Mononuclear cell (primary cell): ENCODE results near the gene TAS2R50. TPM values are rescaled to one million over a fixed set of nuclear protein-coding genes. Genes with fewer than 3 reads are reported as not detected.
"Not testable (repeated sequence)": the region's sequence is repeated elsewhere in the genome, so short reads cannot be mapped to it uniquely, and the experiment has no call there.

ENCODE experiments used
- H3K27me3 ChIP-seq: 2 replicates; pipeline ENCODE4 v1.6.0; 2011; ENCODE audit warnings: low read length, control low read depth; ENCODE audit not compliant: insufficient read depth
- H3K4me1 ChIP-seq: 2 replicates; pipeline ENCODE4 v1.5.1; 2011; ENCODE audit warnings: mild to moderate bottlenecking, low read length, control low read depth; ENCODE audit not compliant: insufficient read depth
- H3K4me3 ChIP-seq: 2 replicates; pipeline ENCODE4 v1.5.1; 2011; ENCODE audit warnings: mild to moderate bottlenecking, low read length, moderate library complexity
- H3K9me3 ChIP-seq: 2 replicates; pipeline ENCODE4 v1.5.1; 2011; ENCODE audit warnings: low read depth, mild to moderate bottlenecking, control low read depth, low read length
- total RNA-seq: library from RNA; depleted of rRNA; stranded (reverse); fragments of >200 nt; gene quantifications from one replicate; pipeline ENCODE4 v1.2.3, GENCODE V29; 2012

TAS2R50 gene
- total RNA-seq: 0.31 TPM

- peaks cover 12% of the 10 kb centered on the region for H3K4me1 ChIP-seq
- H3K27me3 ChIP-seq: no peaks in the 10 kb centered on the region
- H3K4me3 ChIP-seq: no peak within 1 kb of the TSS
- no peaks in the 10 kb centered on the region for H3K9me3 ChIP-seq
Measured at GRCh38 chr12:10986812-10987211, at the start of gene TAS2R50. Gene TAS2R50, minus strand, starts transcription at chr12:10986912. Its CDS starts 52 bp downstream, at chr12:10986860.

GRCh38 chr12:11033959-11034358 lies 47.2 kb upstream of the TAS2R50 start:
- not testable (repeated sequence) for H3K27me3 ChIP-seq, H3K4me3 ChIP-seq, H3K4me1 ChIP-seq, H3K9me3 ChIP-seq

GRCh38 chr12:11031307-11031706 lies 44.6 kb upstream of the TAS2R50 start, which contains the start of gene TAS2R31:
Gene TAS2R31, minus strand, starts transcription at chr12:11031407. Its CDS starts 72 bp downstream, at chr12:11031335.
- Histone ChIP-seq H3K27me3 (no peaks in the 10 kb centered on the region), H3K4me3 (no peak within 1 kb of the TSS), H3K4me1 (no peaks in the 10 kb centered on the region), H3K9me3 (no peaks in the 10 kb centered on the region)

GRCh38 chr12:11026118-11026517 lies 39.4 kb upstream of the TAS2R50 start:
- H3K27me3 ChIP-seq: no peaks in the 10 kb centered on the region
- no peaks in the 10 kb centered on the region for H3K9me3 ChIP-seq
- H3K4me3 ChIP-seq: no peak overlapping the region
- H3K4me1 ChIP-seq: no peaks in the 10 kb centered on the region

GRCh38 chr12:11023387-11023786 lies 36.7 kb upstream of the TAS2R50 start:
- Histone ChIP-seq H3K9me3 (no peaks in the 10 kb centered on the region), H3K4me3 (no peak overlapping the region), H3K4me1 (no peaks in the 10 kb centered on the region), H3K27me3 (no peaks in the 10 kb centered on the region)

- H3K4me3 ChIP-seq: no peak within 1 kb of the TSS
- no peaks in the 10 kb centered on the region for H3K27me3 ChIP-seq
- H3K4me1 ChIP-seq: no peaks in the 10 kb centered on the region
- no peaks in the 10 kb centered on the region for H3K9me3 ChIP-seq
Measured at GRCh38 chr12:11022520-11022919, 35.8 kb upstream of the TAS2R50 start, which contains the start of gene TAS2R19. Gene TAS2R19, minus strand, starts transcription at chr12:11022620. Its CDS starts 49 bp downstream, at chr12:11022571.

GRCh38 chr12:11016937-11017336 lies 30.2 kb upstream of the TAS2R50 start:
- H3K4me3 ChIP-seq: no peak overlapping the region
- no peaks in the 10 kb centered on the region for H3K4me1 ChIP-seq
- H3K9me3 ChIP-seq: no peaks in the 10 kb centered on the region
- H3K27me3 ChIP-seq: no peaks in the 10 kb centered on the region

GRCh38 chr12:11015775-11016430 lies 29.2 kb upstream of the TAS2R50 start:
- Histone ChIP-seq H3K4me3 (no peak overlapping the region), H3K27me3 (no peaks in the 10 kb centered on the region), H3K9me3 (no peaks in the 10 kb centered on the region), H3K4me1 (no peaks in the 10 kb centered on the region)

GRCh38 chr12:11014234-11014633 lies 27.5 kb upstream of the TAS2R50 start:
- H3K27me3 ChIP-seq: no peaks in the 10 kb centered on the region
- no peak overlapping the region for H3K4me3 ChIP-seq
- no peaks in the 10 kb centered on the region for H3K9me3 ChIP-seq
- H3K4me1 ChIP-seq: no peaks in the 10 kb centered on the region

GRCh38 chr12:11007608-11008007 lies 20.9 kb upstream of the TAS2R50 start:
- Histone ChIP-seq H3K4me3 (no peak overlapping the region), H3K9me3 (no peaks in the 10 kb centered on the region), H3K27me3 (no peaks in the 10 kb centered on the region), H3K4me1 (no peaks in the 10 kb centered on the region)

- H3K27me3 ChIP-seq: no peaks in the 10 kb centered on the region
- no peaks in the 10 kb centered on the region for H3K9me3 ChIP-seq
- no peak within 1 kb of the TSS for H3K4me3 ChIP-seq
- H3K4me1 ChIP-seq: no peaks in the 10 kb centered on the region
Measured at GRCh38 chr12:10998204-10998603, 11.5 kb upstream of the TAS2R50 start, which contains the start of gene TAS2R20. Gene TAS2R20, minus strand, starts transcription at chr12:10998304. Its CDS starts 429 bp downstream, at chr12:10997875.

- no peaks in the 10 kb centered on the region for H3K9me3 ChIP-seq
- no peaks in the 10 kb centered on the region for H3K27me3 ChIP-seq
- no peak overlapping the region for H3K4me3 ChIP-seq
- H3K4me1 ChIP-seq: no peaks in the 10 kb centered on the region
Measured at GRCh38 chr12:10994307-10994706, 7.6 kb upstream of the TAS2R50 start.

- H3K4me3 ChIP-seq: no peak overlapping the region
- H3K4me1 ChIP-seq: no peaks in the 10 kb centered on the region
- no peaks in the 10 kb centered on the region for H3K27me3 ChIP-seq
- H3K9me3 ChIP-seq: no peaks in the 10 kb centered on the region
Measured at GRCh38 chr12:10989107-10989506, 2.4 kb upstream of the TAS2R50 start.

- Histone ChIP-seq H3K9me3 (no peaks in the 10 kb centered on the region), H3K4me1 (peaks cover 15% of the 10 kb centered on the region), H3K27me3 (no peaks in the 10 kb centered on the region), H3K4me3 (no peak overlapping the region)
Measured at GRCh38 chr12:10982244-10982643, 4.5 kb downstream of the TAS2R50 start.

- Histone ChIP-seq H3K4me3 (no peak overlapping the region), H3K9me3 (no peaks in the 10 kb centered on the region), H3K27me3 (no peaks in the 10 kb centered on the region), H3K4me1 (no peaks in the 10 kb centered on the region)
Measured at GRCh38 chr12:10974965-10975364, 11.7 kb downstream of the TAS2R50 start.
